HG03442 (cell line): ENCODE results near the gene FUT2.
"Not testable (repeated sequence)": the region's sequence is repeated elsewhere in the genome, so short reads cannot be mapped to it uniquely, and the experiment has no call there.

Source experiments
- ATAC-seq: cut with Tn5 transposase; IDR thresholded peaks from one replicate; pipeline ENCODE4 v1.9.1; 2021; ENCODE audit warnings: mild to moderate bottlenecking, moderate library complexity; ENCODE audit not compliant: unreplicated experiment

Gene FUT2

DNA sequence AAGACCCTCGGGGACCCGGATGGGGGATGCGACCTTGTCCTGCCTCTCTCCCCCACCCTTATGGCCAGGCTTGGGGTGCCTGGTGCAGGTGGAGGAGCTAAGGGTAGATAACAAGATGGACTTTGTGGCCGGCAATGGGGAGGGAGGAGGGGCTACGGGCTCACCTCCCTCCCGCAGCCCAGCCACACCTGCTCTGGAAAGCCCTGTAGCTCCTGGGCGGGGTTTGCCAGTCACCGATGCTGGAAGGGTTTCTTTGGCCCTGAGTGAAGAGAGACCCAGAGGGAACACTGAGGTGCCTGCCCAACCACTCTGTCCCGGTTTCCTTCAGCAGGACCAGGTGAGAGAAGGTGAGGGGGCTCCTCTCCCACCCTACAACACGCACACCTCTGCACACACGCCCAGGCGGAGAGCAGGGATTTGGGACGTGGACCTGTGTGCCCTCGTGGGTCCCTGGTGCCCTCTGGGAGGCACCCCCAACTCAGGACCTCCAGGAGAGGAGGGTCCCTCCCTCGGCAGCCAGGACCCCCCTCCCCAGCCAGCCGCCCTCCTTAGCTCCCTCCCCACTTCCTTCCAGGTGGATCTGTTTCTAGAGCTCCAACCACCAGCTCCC is at the start of gene FUT2:
Gene FUT2 (plus strand): TSS at position 229 of the 610 bp plus-strand sequence. CDS start 6,986 bp downstream, outside the sequence.
- ATAC-seq, result no peak

DNA sequence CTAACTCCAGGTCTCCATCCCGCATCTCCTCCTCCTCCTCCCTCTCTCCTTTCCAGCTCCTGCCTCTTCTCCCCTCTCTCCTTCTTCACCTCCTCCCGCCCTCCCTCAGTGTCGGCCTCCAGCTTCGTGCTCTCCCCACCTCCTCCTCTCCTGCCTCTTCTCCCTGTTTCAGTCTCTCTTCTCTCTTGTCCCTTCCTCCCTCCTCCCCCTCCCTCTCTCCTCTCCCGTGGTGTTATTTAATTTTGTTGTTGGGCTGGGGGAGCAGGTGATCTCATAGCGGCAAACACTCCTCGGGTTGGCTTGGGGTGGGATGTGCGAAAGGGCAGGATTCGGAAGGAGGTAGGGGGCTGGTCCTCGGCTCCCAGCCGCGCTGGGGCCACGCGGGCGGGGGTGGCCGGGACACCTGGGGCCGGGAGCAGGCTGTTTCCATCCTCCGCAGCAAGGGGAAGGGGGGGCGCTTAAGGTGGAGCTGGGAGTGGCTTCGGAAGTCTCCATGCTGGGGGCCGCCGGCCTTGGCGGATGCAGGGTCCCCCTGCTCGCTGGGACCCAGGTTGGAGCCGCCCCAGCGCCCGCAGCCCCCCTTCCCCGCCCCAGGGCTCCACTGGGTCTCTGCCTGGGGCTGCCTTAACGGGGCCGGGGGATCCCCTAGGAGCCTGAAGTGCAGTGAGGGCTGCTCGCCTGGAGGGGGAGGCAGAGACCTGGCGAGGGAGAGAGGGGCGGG is 49.6 kb upstream of the FUT2 start, which contains the start of gene CA11:
Gene CA11 (minus strand): TSS at position 187 of the 721 bp plus-strand sequence. CDS start 555 bp downstream, outside the sequence.
- ATAC-seq, result peak; percentile 58

GRCh38 chr19:48646722-48647216 is 49.0 kb upstream of the FUT2 start:
- no peak for ATAC-seq

- ATAC-seq, result no peak
Measured at GRCh38 chr19:48648134-48648533, 47.6 kb upstream of the FUT2 start.

GRCh38 chr19:48650974-48651682 is 44.6 kb upstream of the FUT2 start:
- ATAC-seq, result no peak

DNA sequence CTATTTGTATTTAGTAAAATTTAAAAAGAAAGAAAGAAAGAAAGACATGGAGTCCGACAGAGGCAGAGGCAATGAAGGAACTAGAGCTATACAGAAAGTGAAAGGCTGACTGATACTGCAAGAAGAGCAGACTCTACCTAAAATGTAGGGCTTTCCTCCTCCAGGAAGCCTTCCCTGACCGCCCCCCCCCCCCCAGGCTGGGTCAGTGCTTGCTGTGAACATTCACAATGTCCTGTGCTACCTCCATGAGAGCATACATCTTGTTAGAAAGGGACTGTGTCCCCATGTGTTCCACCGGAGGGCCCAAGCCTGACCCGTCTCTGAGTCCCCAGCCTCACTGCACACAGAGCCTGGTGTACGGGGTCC is 44.1 kb upstream of the FUT2 start:
- no peak for ATAC-seq

GRCh38 chr19:48654299-48655059 is 41.3 kb upstream of the FUT2 start:
- no peak for ATAC-seq

DNA sequence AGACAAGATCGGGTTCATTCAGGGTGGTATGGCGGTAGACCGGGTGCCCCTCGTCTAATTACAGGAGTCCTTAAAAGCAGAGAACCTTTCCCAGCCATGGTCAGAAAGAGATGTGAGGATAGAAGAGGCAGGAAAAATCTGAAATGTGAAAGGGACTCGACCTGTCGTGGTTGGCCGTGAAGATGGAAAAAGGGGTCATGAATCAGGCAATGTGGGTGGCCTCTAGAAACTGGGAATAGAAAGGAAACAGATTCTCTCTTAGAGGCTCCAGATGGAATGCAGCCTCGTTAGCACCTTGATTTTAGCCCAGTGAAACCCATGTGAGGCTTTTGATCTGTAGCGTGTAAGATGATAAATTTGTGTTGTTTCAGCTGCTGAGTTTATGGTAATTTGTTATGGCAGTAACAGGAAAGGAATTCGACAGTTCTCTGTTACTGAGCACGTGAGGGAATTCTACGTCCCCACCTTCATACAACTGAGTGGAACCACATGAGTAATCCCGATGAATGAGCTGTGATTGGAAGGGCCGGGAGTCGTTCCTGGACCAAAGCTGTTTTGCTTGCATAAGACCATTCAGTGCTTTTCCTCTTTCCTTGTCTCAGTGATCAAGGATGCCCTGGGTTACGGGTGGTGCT is 38.8 kb upstream of the FUT2 start:
- no peak for ATAC-seq

DNA sequence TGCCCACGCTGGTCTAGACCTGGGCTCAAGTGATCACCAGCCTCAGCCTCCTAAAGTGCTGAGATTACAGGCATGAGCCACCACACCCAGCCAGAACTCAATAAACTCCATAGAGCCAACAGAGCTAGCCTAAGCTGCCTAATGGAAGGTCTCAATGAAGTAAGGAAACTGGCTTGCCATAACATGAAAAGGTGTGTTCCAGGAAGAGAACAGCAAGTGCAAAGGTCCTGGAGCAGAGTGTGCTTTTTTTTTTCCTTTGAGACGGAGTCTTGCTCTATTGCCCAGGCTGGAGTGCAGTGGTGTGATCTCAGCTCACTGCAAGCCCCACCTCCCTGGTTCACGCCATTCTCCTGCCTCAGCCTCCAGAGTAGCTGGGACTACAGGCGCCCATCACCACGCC is 37.9 kb upstream of the FUT2 start:
- not testable (repeated sequence) for ATAC-seq

- ATAC-seq, result no peak
Measured at GRCh38 chr19:48658483-48658882, 37.3 kb upstream of the FUT2 start.

GRCh38 chr19:48659768-48660167 is 36.0 kb upstream of the FUT2 start:
- no peak for ATAC-seq

DNA sequence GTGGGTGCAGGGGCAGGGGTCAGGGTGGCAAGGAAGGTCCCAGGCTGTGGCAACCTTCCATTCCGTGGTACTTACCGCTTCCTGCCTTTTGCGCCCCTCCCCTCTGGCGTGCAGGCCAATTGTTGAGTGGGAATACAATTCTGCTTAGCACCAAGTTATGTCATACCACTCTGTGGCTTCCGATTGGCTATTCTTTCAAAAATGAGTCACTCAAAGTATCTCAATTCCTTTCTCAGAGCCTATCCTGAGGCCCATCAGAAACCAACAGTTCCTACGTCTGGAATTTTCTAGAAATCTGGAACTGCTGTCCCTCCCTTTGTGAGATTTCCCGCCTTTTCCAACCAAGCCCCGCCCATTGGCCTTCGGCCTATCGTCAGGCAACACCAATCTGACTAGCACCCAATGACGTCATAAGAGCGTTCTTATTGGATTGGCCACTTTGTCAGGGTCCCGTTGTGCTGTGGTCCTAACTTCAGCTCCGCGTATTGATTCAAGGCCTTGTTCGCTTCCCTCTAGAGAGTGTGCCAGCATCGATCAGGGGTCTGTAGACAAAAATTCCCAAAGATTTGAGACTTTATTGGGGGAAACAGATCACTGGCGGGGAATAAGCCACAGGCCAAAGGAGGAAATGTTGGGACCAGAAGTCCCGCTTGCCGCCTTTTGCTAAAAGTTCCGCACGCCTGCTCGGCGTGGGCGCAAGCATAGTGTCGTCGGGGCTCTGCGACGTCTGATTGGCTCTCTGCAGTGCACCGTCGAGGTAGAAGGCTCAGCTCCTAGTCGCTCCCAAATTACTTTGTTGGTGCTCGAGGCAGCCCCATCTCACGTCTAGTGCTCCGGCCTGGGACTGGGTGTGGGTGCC is 34.7 kb upstream of the FUT2 start:
- ATAC-seq, result peak; percentile 77

GRCh38 chr19:48661711-48662090 is 34.1 kb upstream of the FUT2 start:
- ATAC-seq, result no peak

GRCh38 chr19:48663667-48664066 is 32.1 kb upstream of the FUT2 start:
- no peak for ATAC-seq

GRCh38 chr19:48664476-48664875 is 31.3 kb upstream of the FUT2 start:
- ATAC-seq, result no peak

DNA sequence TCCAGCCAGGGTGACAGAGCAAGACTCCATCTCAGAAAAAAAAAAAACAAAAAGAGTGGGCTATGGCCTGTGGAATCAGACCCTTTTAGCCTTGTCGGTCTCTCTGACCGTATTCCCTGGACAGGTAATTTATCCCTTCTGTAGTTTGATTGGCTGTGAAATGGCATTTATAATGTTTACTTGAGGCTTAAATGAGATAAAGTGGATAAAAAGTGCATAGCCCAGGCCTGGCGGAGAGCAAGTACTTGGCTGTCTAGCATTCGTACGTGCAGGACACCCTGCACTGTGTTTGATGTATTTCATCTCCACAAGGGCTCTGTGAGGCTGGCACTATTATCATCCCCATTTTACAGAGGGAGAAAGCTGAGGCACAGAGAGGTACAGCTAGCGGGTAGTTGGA is 30.0 kb upstream of the FUT2 start:
- no peak for ATAC-seq

DNA sequence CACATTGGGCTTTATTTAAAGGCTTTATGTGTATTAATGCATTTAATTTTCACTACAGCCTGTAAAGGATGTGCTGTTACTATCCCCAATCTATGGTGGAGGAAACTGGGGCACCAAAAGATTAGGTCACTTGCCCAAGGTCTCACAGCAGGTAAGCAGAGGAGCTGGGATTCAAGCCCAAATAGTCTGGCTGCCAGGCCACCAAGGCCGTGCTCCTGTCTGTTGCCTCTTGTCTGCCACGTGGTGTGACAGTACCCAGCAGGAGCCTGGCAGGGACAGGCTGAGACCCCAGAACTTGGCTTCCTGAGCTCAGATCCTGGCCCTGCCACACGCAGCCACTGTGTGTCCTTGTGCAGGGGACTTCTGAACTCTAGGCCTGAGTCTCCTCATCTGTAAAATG is 27.4 kb upstream of the FUT2 start:
- no peak for ATAC-seq

DNA sequence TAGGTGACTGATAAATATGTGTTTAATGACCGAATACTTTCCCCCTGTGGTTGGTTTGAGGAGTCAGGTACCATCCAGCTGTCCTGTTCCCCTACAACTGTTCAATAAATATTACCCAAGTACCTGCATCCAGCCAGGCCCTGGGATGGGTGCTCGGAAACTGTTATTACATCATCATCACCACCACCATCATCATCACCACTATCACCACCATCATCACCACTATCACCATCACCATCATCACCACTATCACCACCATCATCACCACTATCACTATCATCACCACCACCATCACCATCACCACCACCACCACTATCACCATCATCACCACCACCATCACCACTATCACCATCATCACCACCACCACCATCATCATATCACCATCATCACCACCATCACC is 27.0 kb upstream of the FUT2 start:
- ATAC-seq, result no peak

DNA sequence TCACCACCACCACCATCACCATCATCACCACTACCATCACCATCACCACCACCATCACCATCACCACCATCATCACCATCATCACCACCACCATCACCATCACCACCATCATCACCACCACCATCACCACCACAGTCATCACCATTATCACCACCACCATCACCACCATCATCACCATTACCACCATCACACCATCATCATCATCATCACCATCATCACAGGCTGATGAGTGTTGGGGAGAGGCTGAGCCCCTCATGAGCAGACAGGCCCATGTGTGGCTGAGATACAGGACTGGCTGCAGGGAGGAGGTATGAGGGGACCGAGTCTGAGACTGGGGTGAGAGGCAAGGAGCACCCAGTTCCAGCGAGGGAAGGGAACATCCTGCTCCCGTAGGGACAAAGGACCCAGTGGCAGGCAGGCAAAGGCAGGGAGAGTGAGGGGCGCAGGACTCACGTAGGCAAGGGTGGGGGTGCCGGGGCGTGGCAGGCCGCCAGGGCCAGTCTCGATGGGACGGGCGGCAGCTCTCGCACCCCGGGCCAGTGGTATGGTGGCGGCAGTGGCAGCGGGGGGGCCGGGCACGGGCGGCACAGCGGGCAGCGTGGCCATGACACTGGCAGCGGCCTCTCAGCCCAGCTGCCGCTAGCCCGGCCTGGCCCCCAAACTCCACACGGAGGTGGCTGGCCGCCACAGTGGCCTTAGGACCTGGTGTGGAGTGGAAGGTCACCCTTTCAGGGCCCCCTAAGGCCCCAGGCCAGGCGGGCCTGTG is 25.7 kb upstream of the FUT2 start:
- ATAC-seq, result no peak
